HEK293 (cell line): ENCODE measurements around the gene OOSP4B.

ENCODE experiments used
- CTCF ChIA-PET: fragments of 350-600 bp; formaldehyde crosslinking; extraction: SDS; loops from one replicate; lab custom pipeline; 2021; ENCODE audit warnings: antibody characterized with exemption; lab: Yijun Ruan, JAX
- POLR2A ChIA-PET: fragments of 300-600 bp; formaldehyde crosslinking; extraction: SDS; loops from one replicate; lab custom pipeline; 2020; ENCODE audit warnings: antibody characterized with exemption, inconsistent platforms; lab: Yijun Ruan, JAX
- H3K27ac ChIP-seq: fragments of 200-500 bp; sonication (Bioruptor generic); 2 replicates; pipeline ENCODE4 v1.5.1; 2014; ENCODE audit warnings: low read depth, low read length, control low read depth, inconsistent platforms; ENCODE audit errors: extremely low read depth
- H3K36me3 ChIP-seq, 2 experiments: fragments of 200-500 bp in 1 of 2; sonication (Bioruptor generic) in 1 of 2; 1 replicate in 1 of 2; 2 replicates in 1 of 2; pipeline ENCODE4 v1.5.1; 2014 to 2017; ENCODE audit warnings: inconsistent platforms in 2 of 2, low read length in 2 of 2; ENCODE audit not compliant: control insufficient read depth in 2 of 2, insufficient read depth in 1 of 2
- H3K4me1 ChIP-seq: fragments of 200-500 bp; sonication (Bioruptor generic); 2 replicates; pipeline ENCODE4 v1.5.1; 2014; ENCODE audit warnings: mild to moderate bottlenecking, low read length, inconsistent platforms; ENCODE audit not compliant: control insufficient read depth, insufficient read depth
- H3K4me3 ChIP-seq: 2 replicates; pipeline ENCODE4 v1.5.1; 2011; ENCODE audit warnings: low read depth, mild to moderate bottlenecking, control low read depth, low read length, moderate library complexity
- H3K9me3 ChIP-seq: fragments of 200-500 bp; sonication (Bioruptor generic); 2 replicates; pipeline ENCODE4 v1.5.1; 2014; ENCODE audit warnings: low read depth, low read length, inconsistent platforms; ENCODE audit not compliant: control insufficient read depth, insufficient read depth
- BCL11A ChIP-seq: fragments of 450-650 bp; formaldehyde crosslinking; IDR thresholded peaks from 2 replicates; pipeline ENCODE4 v1.5.1; 2016; ENCODE audit warnings: low read depth, missing biosample characterization, missing genetic modification characterization
- GLI4 ChIP-seq: fragments of 450-650 bp; formaldehyde crosslinking; IDR thresholded peaks from 2 replicates; pipeline ENCODE4 v1.5.1; 2016; ENCODE audit warnings: missing biosample characterization, missing genetic modification characterization
- GLIS2 ChIP-seq: fragments of 450-650 bp; formaldehyde crosslinking; IDR thresholded peaks from 2 replicates; pipeline ENCODE4 v1.5.1; 2016; ENCODE audit warnings: missing biosample characterization, missing genetic modification characterization
- HOXC10 ChIP-seq: sonication (generic); formaldehyde crosslinking; IDR thresholded peaks from 2 replicates; pipeline ENCODE4 v1.8.1; 2023; ENCODE audit warnings: mild to moderate bottlenecking, missing genetic modification reagents
- HOXD13 ChIP-seq: sonication (generic); formaldehyde crosslinking; IDR thresholded peaks from 2 replicates; pipeline ENCODE4 v1.8.0; 2022; ENCODE audit warnings: missing genetic modification reagents, borderline replicate concordance
- PRDM2 ChIP-seq: fragments of 450-650 bp; formaldehyde crosslinking; IDR thresholded peaks from 2 replicates; pipeline ENCODE4 v1.5.1; 2016; ENCODE audit warnings: missing biosample characterization, missing genetic modification characterization, borderline replicate concordance
- SCRT2 ChIP-seq: fragments of 450-650 bp; formaldehyde crosslinking; IDR thresholded peaks from 2 replicates; pipeline ENCODE4 v1.5.1; 2016; ENCODE audit warnings: missing biosample characterization, missing genetic modification characterization
- SP2 ChIP-seq: fragments of 450-650 bp; formaldehyde crosslinking; IDR thresholded peaks from 2 replicates; pipeline ENCODE4 v1.5.1; 2016; ENCODE audit warnings: missing biosample characterization, missing genetic modification characterization
- SP7 ChIP-seq: fragments of 450-650 bp; formaldehyde crosslinking; IDR thresholded peaks from 2 replicates; pipeline ENCODE4 v1.5.1; 2016; ENCODE audit warnings: missing biosample characterization, missing genetic modification characterization
- ZBTB20 ChIP-seq: fragments of 450-650 bp; formaldehyde crosslinking; IDR thresholded peaks from 2 replicates; pipeline ENCODE4 v1.5.1; 2016; ENCODE audit warnings: missing biosample characterization, missing genetic modification characterization
- ZBTB49 ChIP-seq: fragments of 450-650 bp; formaldehyde crosslinking; IDR thresholded peaks from 2 replicates; pipeline ENCODE4 v1.5.1; 2016; ENCODE audit warnings: missing biosample characterization, missing genetic modification characterization, low read depth
- ZBTB8A ChIP-seq: fragments of 450-650 bp; formaldehyde crosslinking; IDR thresholded peaks from 2 replicates; pipeline ENCODE4 v1.5.1; 2016; ENCODE audit warnings: missing biosample characterization, missing genetic modification characterization
- ZFHX2 ChIP-seq: fragments of 450-650 bp; formaldehyde crosslinking; conservative IDR thresholded peaks from 2 replicates; pipeline ENCODE4 v1.5.1; 2016; ENCODE audit warnings: missing biosample characterization, missing genetic modification characterization
- ZNF114 ChIP-seq: fragments of 450-650 bp; formaldehyde crosslinking; IDR thresholded peaks from 2 replicates; pipeline ENCODE4 v1.5.0; 2017; ENCODE audit warnings: missing biosample characterization, missing genetic modification characterization
- ZNF16 ChIP-seq: fragments of 450-650 bp; formaldehyde crosslinking; IDR thresholded peaks from 2 replicates; pipeline ENCODE4 v1.5.1; 2016; ENCODE audit warnings: low read depth, missing biosample characterization, missing genetic modification characterization
- ZNF214 ChIP-seq: fragments of 450-650 bp; formaldehyde crosslinking; IDR thresholded peaks from 2 replicates; pipeline ENCODE4 v1.5.1; 2017; ENCODE audit warnings: missing biosample characterization, mild to moderate bottlenecking, missing genetic modification characterization, borderline replicate concordance
- ZNF221 ChIP-seq: fragments of 450-650 bp; formaldehyde crosslinking; IDR thresholded peaks from 2 replicates; pipeline ENCODE4 v1.5.1; 2017; ENCODE audit warnings: missing biosample characterization, missing genetic modification characterization, borderline replicate concordance
- ZNF37A ChIP-seq: fragments of 450-650 bp; IDR thresholded peaks from 2 replicates; pipeline ENCODE4 v1.5.1; 2018; ENCODE audit warnings: missing biosample characterization, missing genetic modification characterization
- ZNF398 ChIP-seq: fragments of 450-650 bp; formaldehyde crosslinking; IDR thresholded peaks from 2 replicates; pipeline ENCODE4 v1.5.1; 2017; ENCODE audit warnings: missing biosample characterization, missing genetic modification characterization
- ZNF596 ChIP-seq: fragments of 450-650 bp; IDR thresholded peaks from 2 replicates; pipeline ENCODE4 v1.5.0; 2018; ENCODE audit warnings: missing biosample characterization, mild to moderate bottlenecking, missing genetic modification characterization, moderate library complexity
- ZNF621 ChIP-seq: fragments of 450-650 bp; formaldehyde crosslinking; IDR thresholded peaks from 2 replicates; pipeline ENCODE4 v1.5.1; 2017; ENCODE audit warnings: missing biosample characterization, missing genetic modification characterization
- ZNF664 ChIP-seq: fragments of 450-650 bp; formaldehyde crosslinking; IDR thresholded peaks from 2 replicates; pipeline ENCODE4 v1.5.1; 2016; ENCODE audit warnings: missing biosample characterization, missing genetic modification characterization
- ZNF677 ChIP-seq: fragments of 450-650 bp; IDR thresholded peaks from 2 replicates; pipeline ENCODE4 v1.5.0; 2018; ENCODE audit warnings: missing biosample characterization, mild to moderate bottlenecking, missing genetic modification characterization, moderate library complexity
- ZNF792 ChIP-seq: fragments of 450-650 bp; formaldehyde crosslinking; IDR thresholded peaks from 2 replicates; pipeline ENCODE4 v1.5.1; 2016; ENCODE audit warnings: missing biosample characterization, missing genetic modification characterization
- ZNF843 ChIP-seq: fragments of 450-650 bp; formaldehyde crosslinking; IDR thresholded peaks from 2 replicates; pipeline ENCODE4 v1.5.1; 2016; ENCODE audit warnings: missing biosample characterization, missing genetic modification characterization
- ZSCAN16 ChIP-seq: fragments of 450-650 bp; formaldehyde crosslinking; IDR thresholded peaks from 2 replicates; pipeline ENCODE4 v1.5.1; 2016; ENCODE audit warnings: missing biosample characterization, missing genetic modification characterization
- ZSCAN23 ChIP-seq: fragments of 450-650 bp; formaldehyde crosslinking; IDR thresholded peaks from 2 replicates; pipeline ENCODE4 v1.5.1; 2016; ENCODE audit warnings: missing biosample characterization, missing genetic modification characterization
- ZSCAN30 ChIP-seq: fragments of 450-650 bp; IDR thresholded peaks from 2 replicates; pipeline ENCODE4 v1.5.1; 2018; ENCODE audit warnings: missing biosample characterization, mild to moderate bottlenecking, missing genetic modification characterization, moderate library complexity

Gene OOSP4B

GRCh38 chr11:60016881-60017280 is at the start of gene OOSP4B:
Gene OOSP4B (plus strand): TSS chr11:60017181.
- Histone ChIP-seq H3K36me3 (no peaks in the 10 kb centered on the region), H3K4me1 (no peaks in the 10 kb centered on the region), H3K27ac (no peak within 1 kb of the TSS), H3K4me3 (no peak within 1 kb of the TSS), H3K9me3 (no peaks in the 10 kb centered on the region)
- CTCF ChIA-PET = no interaction called here
- POLR2A ChIA-PET = no interaction called here
- no peak for TF ChIP-seq ZNF214 (tag by site-specific recombination)
- no peak for TF ChIP-seq ZBTB8A (tag by site-specific recombination)
- TF ChIP-seq ZNF677 (tag by site-specific recombination) = no peak
- no peak for TF ChIP-seq ZNF621 (tag by site-specific recombination)
- no peak for TF ChIP-seq ZSCAN23 (tag by site-specific recombination)
- no peak for TF ChIP-seq SCRT2
- no peak for TF ChIP-seq SP2 (tag by site-specific recombination)
- TF ChIP-seq HOXD13 = no peak
- no peak for TF ChIP-seq GLIS2 (tag by site-specific recombination)
- TF ChIP-seq ZNF398 = no peak
- TF ChIP-seq ZNF37A (tag by site-specific recombination) = no peak
- no peak for TF ChIP-seq GLI4 (tag by site-specific recombination)
- TF ChIP-seq HOXC10 (CRISPR knock-in tag) = no peak
- no peak for TF ChIP-seq ZNF596
- no peak for TF ChIP-seq ZNF16
- no peak for TF ChIP-seq ZFHX2

- H3K27ac ChIP-seq = no peak overlapping the region
- POLR2A ChIA-PET = no interaction called here
- TF ChIP-seq ZBTB20 (tag by site-specific recombination) (no peak), ZNF214 (tag by site-specific recombination) (no peak), ZNF664 (tag by site-specific recombination) (no peak), SP7 (no peak), ZBTB49 (tag by site-specific recombination) (no peak), ZNF792 (tag by site-specific recombination) (no peak), ZSCAN16 (tag by site-specific recombination) (no peak), ZSCAN30 (tag by site-specific recombination) (no peak), ZNF221 (no peak), PRDM2 (no peak), ZNF843 (tag by site-specific recombination) (no peak), HOXD13 (no peak), ZNF114 (tag by site-specific recombination) (no peak), BCL11A (tag by site-specific recombination) (no peak)
Measured at GRCh38 chr11:59967677-59968394, 49.1 kb upstream of the OOSP4B start.

More at GRCh38 chr11:59967677-59968394, 49.1 kb upstream of the OOSP4B start:
- CTCF ChIA-PET = no interaction called here
- H3K4me3 ChIP-seq = no peak overlapping the region
- no peaks in the 10 kb centered on the region for H3K36me3 ChIP-seq
- no peaks in the 10 kb centered on the region for H3K4me1 ChIP-seq
- no peaks in the 10 kb centered on the region for H3K9me3 ChIP-seq
